ENCODE measurements around the gene GNPTAB.

The GNPTAB gene

GRCh38 chr12:101696251-101697196 lies 134.2 kb downstream of the GNPTAB start:
- DNase-seq (ENCODE audit: low read depth in 2 of 2): no peak

GRCh38 chr12:101695706-101696105 lies 135.1 kb downstream of the GNPTAB start:
- DNase-seq (ENCODE audit: low read depth in 2 of 2): no peak
